GM12878 (cell line): ENCODE results near the gene TTL. TPM values are rescaled to one million over a fixed set of nuclear protein-coding genes. Genes with fewer than 3 reads are reported as not detected.

Experiments used
- ATAC-seq: fragments of 200-7000 bp; cut with Tn5 transposase; 3 replicates; pipeline ENCODE4 v1.9.1; 2020; ENCODE audit warnings: mild to moderate bottlenecking, moderate library complexity
- BruUV-seq: library from RNA; stranded (reverse); fragments of 400-500 nt; replicated peaks from 2 replicates; lab custom pipeline; 2021; lab: Mats Ljungman, UMichigan
- CTCF ChIA-PET: fragments of 300-600 bp; sonication (Branson Sonifier 250); formaldehyde crosslinking; extraction: SDS; loops from one replicate; lab custom pipeline; 2021; ENCODE audit warnings: inconsistent platforms; lab: Yijun Ruan, JAX
- POLR2A ChIA-PET: fragments of 350-600 bp; formaldehyde crosslinking; extraction: SDS; loops from one replicate; lab custom pipeline; 2021; ENCODE audit warnings: inconsistent platforms; lab: Charles Lee
- RAD21 ChIA-PET: fragments of 300-600 bp; sonication (Branson Sonifier 250); formaldehyde crosslinking; loops from one replicate; lab custom pipeline; 2023; ENCODE audit warnings: antibody characterized with exemption; ENCODE audit not compliant: unreplicated experiment; lab: Charles Lee
- SMC1A ChIA-PET: fragments of 300-600 bp; sonication (Branson Sonifier 250); formaldehyde crosslinking; loops from one replicate; lab custom pipeline; 2023; ENCODE audit not compliant: unreplicated experiment, uncharacterized antibody; lab: Charles Lee
- DNase-seq: peaks from one replicate; pipeline ENCODE4 v3.0.0-alpha.2; 2011; ENCODE audit warnings: low read depth, low spot score
- FAIRE-seq: peaks from 3 replicates; lab custom pipeline; 2011; peaks lifted over from hg19 to GRCh38; lab: Jason Lieb, UNC
- H2AFZ ChIP-seq: 2 replicates; pipeline ENCODE4 v1.6.0; 2011; ENCODE audit warnings: low read depth, low read length, control low read depth; ENCODE audit not compliant: control insufficient read depth
- H3K27ac ChIP-seq: 2 replicates; pipeline ENCODE4 v1.5.1; 2011; ENCODE audit warnings: control low read depth; ENCODE audit not compliant: control insufficient read depth, insufficient read depth
- H3K27me3 ChIP-seq, 2 experiments: replicated peaks in 1 of 2; 2 replicates each; pipeline versions ENCODE4 v1.6.0 to v1.6.1; 2011; ENCODE audit warnings: low read length in 1 of 2; ENCODE audit not compliant: control insufficient read depth in 2 of 2, insufficient read depth in 2 of 2
- H3K36me3 ChIP-seq, 2 experiments: 2 replicates each; pipeline ENCODE4 v1.5.1; 2011; ENCODE audit warnings: low read length in 1 of 2; ENCODE audit not compliant: control insufficient read depth in 2 of 2, insufficient read depth in 2 of 2
- H3K4me1 ChIP-seq: 2 replicates; pipeline ENCODE4 v1.6.1; 2011; ENCODE audit warnings: mild to moderate bottlenecking, low read length, moderate library complexity, mixed read lengths; ENCODE audit not compliant: control insufficient read depth, insufficient read depth
- H3K4me2 ChIP-seq: 2 replicates; pipeline ENCODE4 v1.6.0; 2011; ENCODE audit warnings: control low read depth; ENCODE audit not compliant: control insufficient read depth, insufficient read depth
- H3K4me3 ChIP-seq: fragments of 200-600 bp; sonication (generic); 2 replicates; pipeline ENCODE4 v1.5.1; 2016
- H3K79me2 ChIP-seq: 2 replicates; pipeline ENCODE4 v1.6.0; 2011; ENCODE audit warnings: low read length; ENCODE audit not compliant: control insufficient read depth, insufficient read depth
- H3K9ac ChIP-seq: 2 replicates; pipeline ENCODE4 v1.8.0; 2011; ENCODE audit warnings: low read length, control low read depth, mixed read lengths; ENCODE audit not compliant: control insufficient read depth, insufficient read depth
- H3K9me3 ChIP-seq: replicated peaks from 3 replicates; pipeline ENCODE4 v1.5.1; 2011; ENCODE audit warnings: mild to moderate bottlenecking, low read length; ENCODE audit not compliant: control insufficient read depth, insufficient read depth
- H4K20me1 ChIP-seq: 2 replicates; pipeline ENCODE4 v1.6.0; 2011; ENCODE audit not compliant: control insufficient read depth, insufficient read depth
- BACH1 ChIP-seq: fragments of 450-650 bp; IDR thresholded peaks from 2 replicates; pipeline ENCODE4 v1.6.1; 2017; ENCODE audit warnings: mild to moderate bottlenecking, borderline replicate concordance
- CBFB ChIP-seq: IDR thresholded peaks from 2 replicates; pipeline ENCODE4 v1.6.1; 2016; ENCODE audit warnings: antibody characterized with exemption, low read depth
- CBX5 ChIP-seq: sonication (generic); IDR thresholded peaks from 2 replicates; pipeline ENCODE4 v1.6.1; 2016; ENCODE audit warnings: low read depth, moderate library complexity, mild to moderate bottlenecking, inconsistent platforms
- CREB1 ChIP-seq: IDR thresholded peaks from 2 replicates; pipeline ENCODE4 v1.6.1; 2012; ENCODE audit warnings: low read depth, mild to moderate bottlenecking, inconsistent platforms
- EGR1 ChIP-seq, 2 experiments: IDR thresholded peaks; 1 replicate in 1 of 2; 2 replicates in 1 of 2; pipeline ENCODE4 v1.6.1; 2011 to 2012; ENCODE audit warnings: low read depth in 2 of 2, low read length in 2 of 2, borderline replicate concordance in 1 of 2, mild to moderate bottlenecking in 1 of 2, moderate library complexity in 1 of 2
- ETV6 ChIP-seq, 2 experiments: fragments of 450-650 bp in 1 of 2; IDR thresholded peaks in 1 of 2; conservative IDR thresholded peaks in 1 of 2; 2 replicates each; pipeline ENCODE4 v1.6.1; 2014; ENCODE audit warnings: antibody characterized with exemption in 1 of 2, borderline replicate concordance in 1 of 2, low read depth in 1 of 2, mild to moderate bottlenecking in 1 of 2, moderate library complexity in 1 of 2
- HDAC2 ChIP-seq: fragments of 200-600 bp; sonication (generic); IDR thresholded peaks from 2 replicates; pipeline ENCODE4 v1.6.1; 2017
- HDGF ChIP-seq: fragments of 450-650 bp; IDR thresholded peaks from 2 replicates; pipeline ENCODE4 v1.6.1; 2016; ENCODE audit warnings: antibody characterized with exemption
- KLF5 ChIP-seq: fragments of 450-650 bp; IDR thresholded peaks from 2 replicates; pipeline ENCODE4 v1.6.1; 2014; ENCODE audit warnings: mild to moderate bottlenecking; ENCODE audit not compliant: partially characterized antibody
- NFYA ChIP-seq: IDR thresholded peaks from 2 replicates; pipeline ENCODE4 v1.6.1; 2011; ENCODE audit warnings: low read depth, mild to moderate bottlenecking, low read length, improper control_type of control experiment, borderline replicate concordance
- PAX5 ChIP-seq: IDR thresholded peaks from 2 replicates; pipeline ENCODE4 v1.6.1; 2011; ENCODE audit warnings: low read depth, low read length, borderline replicate concordance
- SIN3A ChIP-seq: IDR thresholded peaks from 2 replicates; pipeline ENCODE4 v1.6.1; 2012; ENCODE audit warnings: low read depth, low read length, improper control_type of control experiment
- SMAD1 ChIP-seq: fragments of 450-650 bp; IDR thresholded peaks from 2 replicates; pipeline ENCODE4 v1.6.1; 2018; ENCODE audit warnings: mild to moderate bottlenecking, low read depth; ENCODE audit not compliant: partially characterized antibody
- SMARCA5 ChIP-seq: fragments of 450-650 bp; IDR thresholded peaks from 2 replicates; pipeline ENCODE4 v1.6.1; 2017; ENCODE audit warnings: mild to moderate bottlenecking
- SMC3 ChIP-seq: IDR thresholded peaks from 2 replicates; pipeline ENCODE4 v1.6.1; 2011; ENCODE audit warnings: low read length, improper control_type of control experiment, borderline replicate concordance
- YY1 ChIP-seq: IDR thresholded peaks from 2 replicates; pipeline ENCODE4 v1.6.1; 2011; ENCODE audit warnings: low read depth, mild to moderate bottlenecking, low read length
- ZNF384 ChIP-seq: IDR thresholded peaks from 2 replicates; pipeline ENCODE4 v1.6.1; 2012; ENCODE audit warnings: low read depth, mild to moderate bottlenecking, low read length, improper control_type of control experiment, borderline replicate concordance
- ZZZ3 ChIP-seq: IDR thresholded peaks from 2 replicates; pipeline ENCODE4 v1.6.1; 2011; ENCODE audit warnings: low read depth; ENCODE audit not compliant: control insufficient read depth, insufficient read length
- WGBS: methylation state at CpG from one replicate; pipeline ENCODE4 v1.1.6; 2016; ENCODE audit warnings: low lambda C conversion rate; ENCODE audit not compliant: insufficient replicate concordance, insufficient coverage; ENCODE audit errors: missing lambda C conversion rate; 5-methylcytosine and 5-hydroxymethylcytosine counted together
- in situ Hi-C: fragments of 300-500 bp; cut with MboI; formaldehyde crosslinking; loops from 9 replicates; pipeline ENCODE4 v1.14.3; 2018; ENCODE audit warnings: mixed read lengths
- intact Hi-C: fragments of 100-400 bp; cut with micrococcal nuclease; formaldehyde crosslinking; loops from one replicate; pipeline ENCODE4 v1.14.2; 2022; ENCODE audit not compliant: unreplicated experiment
- polyA plus RNA-seq, 11 experiments: library from polyadenylated mRNA; depleted of rRNA in 4 of 11; unstranded in 6 of 11; stranded (reverse) in 5 of 11; fragments of >200 nt; fragmentation: Nextera tagmentation in 4 of 11; fragmentation: Illumina TruSeq in 1 of 11; extraction: Ambion mirVana in 4 of 11; extraction: Trizol in 1 of 11; gene quantifications; 1 replicate in 1 of 11; 2 replicates in 10 of 11; pipeline versions ENCODE4 v1.2.1 to v1.2.3, GENCODE V29; 2011 to 2016; ENCODE audit warnings: inconsistent platforms in 2 of 11, missing spikeins in 2 of 11, low read depth in 1 of 11
- total RNA-seq, 4 experiments: library from RNA; depleted of rRNA in 3 of 4; stranded (reverse); fragments of >200 nt in 3 of 4; fragmentation: Illumina TruSeq in 1 of 4; extraction: Trizol in 1 of 4; gene quantifications; 2 replicates each; pipeline versions ENCODE4 v1.2.1 to v1.2.3, GENCODE V29; 2013 to 2021
- TF ChIP-seq, protein P1 (sequence below), 3 experiments: IDR thresholded peaks in 2 of 3; conservative IDR thresholded peaks in 1 of 3; 2 replicates each; pipeline ENCODE4 v1.5.1; 2011; ENCODE audit warnings: low read depth in 3 of 3, low read length in 3 of 3, mild to moderate bottlenecking in 3 of 3, control low read depth in 2 of 3, moderate library complexity in 2 of 3, inconsistent platforms in 1 of 3, mixed read lengths in 1 of 3; ENCODE audit not compliant: control insufficient read depth in 2 of 3, insufficient read depth in 1 of 3; ENCODE audit errors: extremely low read depth in 1 of 3

Gene TTL
- total and polyA plus RNA-seq, 10 of the 15 experiments (the other 5 are each of a cell fraction or from before 2014, with no cell fraction given) = 3.9 to 27.1 (median 16.1) TPM

- Histone ChIP-seq H3K4me1 (peaks cover 14% of the 10 kb centered on the region), H3K27me3 (no peaks in the 10 kb centered on the region), H3K9me3 (no peaks in the 10 kb centered on the region), H3K79me2 (peaks cover 14% of the 10 kb centered on the region), H2AFZ (peak overlapping the region; percentile 66), H3K4me2 (peak overlapping the region; percentile 87), H3K36me3 (no peaks in the 10 kb centered on the region; a peak in 1 of 4 replicates), H3K4me3 (peak overlapping the region; percentile 87), H3K27ac (peak overlapping the region; percentile 66), H4K20me1 (no peaks in the 10 kb centered on the region), H3K9ac (peak overlapping the region; percentile 72)
- SMC1A ChIA-PET = interaction anchor here (0.7 to 2.0 kb wide), 7 partner anchors 17 to 228 kb away, joined by 3 to 7 read pairs (median 4); no protein-coding TSS in a partner anchor
- POLR2A ChIA-PET = interaction anchor here (0.5 to 1.4 kb wide), 3 partner anchors 12 to 212 kb away, joined by 3 to 12 read pairs (median 4); partner anchors contain the start of gene CHCHD5
- RAD21 ChIA-PET = interaction anchor here (0.7 to 2.1 kb wide), 10 partner anchors 9 to 245 kb away, joined by 3 to 11 read pairs (median 4); partner anchors contain the start of gene CHCHD5
- ATAC-seq (peak; percentile 90), DNase-seq (peak; percentile 26), FAIRE-seq (peak; percentile 93)
- in situ Hi-C loops = loop anchor here (5.0 kb wide), 1 partner anchor 101 kb away; the partner anchor contains the start of gene CHCHD5
- intact Hi-C loops = loop anchor here (1.0 to 5.0 kb wide), 5 partner anchors 60 to 246 kb away; partner anchors contain the start of gene ZC3H8
- no TSS peak for BruUV-seq
- 0% methylated on average over 19 of the region's 19 CpGs for WGBS
- CTCF ChIA-PET = interaction anchor here (0.6 to 3.9 kb wide), 23 partner anchors 8 to 360 kb away, joined by 3 to 38 read pairs (median 5); partner anchors contain the start of genes CHCHD5 and ZC3H8
- TF ChIP-seq, protein P1, sequence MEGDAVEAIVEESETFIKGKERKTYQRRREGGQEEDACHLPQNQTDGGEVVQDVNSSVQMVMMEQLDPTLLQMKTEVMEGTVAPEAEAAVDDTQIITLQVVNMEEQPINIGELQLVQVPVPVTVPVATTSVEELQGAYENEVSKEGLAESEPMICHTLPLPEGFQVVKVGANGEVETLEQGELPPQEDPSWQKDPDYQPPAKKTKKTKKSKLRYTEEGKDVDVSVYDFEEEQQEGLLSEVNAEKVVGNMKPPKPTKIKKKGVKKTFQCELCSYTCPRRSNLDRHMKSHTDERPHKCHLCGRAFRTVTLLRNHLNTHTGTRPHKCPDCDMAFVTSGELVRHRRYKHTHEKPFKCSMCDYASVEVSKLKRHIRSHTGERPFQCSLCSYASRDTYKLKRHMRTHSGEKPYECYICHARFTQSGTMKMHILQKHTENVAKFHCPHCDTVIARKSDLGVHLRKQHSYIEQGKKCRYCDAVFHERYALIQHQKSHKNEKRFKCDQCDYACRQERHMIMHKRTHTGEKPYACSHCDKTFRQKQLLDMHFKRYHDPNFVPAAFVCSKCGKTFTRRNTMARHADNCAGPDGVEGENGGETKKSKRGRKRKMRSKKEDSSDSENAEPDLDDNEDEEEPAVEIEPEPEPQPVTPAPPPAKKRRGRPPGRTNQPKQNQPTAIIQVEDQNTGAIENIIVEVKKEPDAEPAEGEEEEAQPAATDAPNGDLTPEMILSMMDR (IDR thresholded peaks at IDR 0.05 in 2 of 3, conservative IDR thresholded peaks at IDR 0.05 in 1 of 3; ENCODE audit: control insufficient read depth in 2 of 3, extremely low read depth in 1 of 3, insufficient read depth in 1 of 3, low read depth in 3 of 3, low read length in 3 of 3) = peak; percentile 85 to 96 (median 95)
- TF ChIP-seq CREB1 (no peak), SIN3A (no peak), SMARCA5 (peak; percentile 90), ZNF384 (no peak), HDGF (no peak), ETV6 (conservative IDR thresholded peaks at IDR 0.05 in 1 of 2, IDR thresholded peaks at IDR 0.05 in 1 of 2; ENCODE audit: borderline replicate concordance in 1 of 2, low read depth in 1 of 2) (0 out of 4 replicates have a peak, but pooled peaks of 1 of the 2 experiments have one; percentile 12), SMAD1 (no peak), KLF5 (no peak), BACH1 (no peak), HDAC2 (no peak), EGR1 (IDR thresholded peaks at IDR 0.05; ENCODE audit: borderline replicate concordance in 1 of 2, low read depth in 2 of 2, low read length in 2 of 2) (no peak), PAX5 (no peak), YY1 (peak; percentile 72), ZZZ3 (no peak), CBFB (no peak), SMC3 (peak; percentile 79), CBX5 (no peak), NFYA (no peak)
Observed at GRCh38 chr2:112481050-112481527, 867 bp upstream of the TTL start.
